Measurements from ENCODE around the gene BCL7B. TPM values are rescaled to one million over a fixed set of nuclear protein-coding genes. Genes with fewer than 3 reads are reported as not detected.

The BCL7B gene
- total and polyA plus RNA-seq, 2 of the 13 experiments (the other 11 are each of a cell fraction or from before 2014, with no cell fraction given), result 24.3 to 38.2 TPM

- TF ChIP-seq ZFP91 (CRISPR knock-in tag; IDR thresholded peaks at IDR 0.05; ENCODE audit: borderline replicate concordance), result peak; percentile 78; the same call in 1 of the 2 replicates
- 0 out of 2 replicates have a peak, but pooled peaks have one; percentile 22 for TF ChIP-seq CSRNP1 (CRISPR knock-in tag; IDR thresholded peaks at IDR 0.05)
- TF ChIP-seq ZFP37 (CRISPR knock-in tag; IDR thresholded peaks at IDR 0.05; ENCODE audit: borderline replicate concordance), result no peak
- peak; percentile 95 for TF ChIP-seq SP4 (CRISPR knock-in tag; IDR thresholded peaks at IDR 0.05)
- TF ChIP-seq MTA1 (CRISPR knock-in tag; IDR thresholded peaks at IDR 0.05; ENCODE audit: borderline replicate concordance), result no peak
- TF ChIP-seq ZNF350 (CRISPR knock-in tag; IDR thresholded peaks at IDR 0.05; ENCODE audit: borderline replicate concordance, low read depth), result no peak
- no peak for TF ChIP-seq CENPX (CRISPR knock-in tag; IDR thresholded peaks at IDR 0.05)
- TF ChIP-seq ZNF451 (CRISPR knock-in tag; IDR thresholded peaks at IDR 0.05), result no peak
- no peak for TF ChIP-seq ZNF382 (CRISPR knock-in tag; IDR thresholded peaks at IDR 0.05; ENCODE audit: borderline replicate concordance)
- no peak for TF ChIP-seq SNAPC2 (CRISPR knock-in tag; IDR thresholded peaks at IDR 0.05)
- 0 out of 4 replicates have a peak, but pooled peaks of 1 of the 2 experiments have one; percentile 42 for TF ChIP-seq REST (IDR thresholded peaks at IDR 0.05; ENCODE audit: borderline replicate concordance in 1 of 2, low read depth in 1 of 2, low read length in 2 of 2)
- TF ChIP-seq MXI1 (IDR thresholded peaks at IDR 0.05; ENCODE audit: borderline replicate concordance, low read depth, low read length), result peak; percentile 88; the same call in 1 of the 3 replicates
- TF ChIP-seq ZBTB43 (CRISPR knock-in tag; conservative IDR thresholded peaks at IDR 0.05), result no peak; the same call in 1 of the 2 replicates
- TF ChIP-seq ZNF224 (CRISPR knock-in tag; IDR thresholded peaks at IDR 0.05), result no peak
- peak; percentile 42; the same call in 1 of the 2 replicates for TF ChIP-seq PHF20 (CRISPR knock-in tag; IDR thresholded peaks at IDR 0.05)
- no peak for TF ChIP-seq NPAS2 (CRISPR knock-in tag; IDR thresholded peaks at IDR 0.05; ENCODE audit: borderline replicate concordance)
- TF ChIP-seq SAFB2 (CRISPR knock-in tag; IDR thresholded peaks at IDR 0.05; ENCODE audit: borderline replicate concordance, low read depth), result peak; percentile 66; the same call in 1 of the 2 replicates
- TF ChIP-seq ZNF296 (CRISPR knock-in tag; conservative IDR thresholded peaks at IDR 0.05), result 0 out of 2 replicates have a peak, but pooled peaks have one; percentile 13
- no peak for TF ChIP-seq ZSCAN9 (CRISPR knock-in tag; IDR thresholded peaks at IDR 0.05; ENCODE audit: borderline replicate concordance)
- TF ChIP-seq HNRNPUL1 (IDR thresholded peaks at IDR 0.05; ENCODE audit: low read depth, low read length), result no peak
Observed at GRCh38 chr7:73578342-73579128, 21.0 kb upstream of the BCL7B start, which contains the start of gene TBL2 (continued).
